Measurements from ENCODE around the gene ADIPOR2. TPM values are rescaled to one million over a fixed set of nuclear protein-coding genes. Genes with fewer than 3 reads are reported as not detected.
A peak's percentile ranks its signal among the peaks of the same experiment; 100 is the strongest.

Gene ADIPOR2
- polyA plus RNA-seq, 2 of the 4 experiments (the other 2 are of a cell fraction): 60.4 to 65.4 TPM

DNA sequence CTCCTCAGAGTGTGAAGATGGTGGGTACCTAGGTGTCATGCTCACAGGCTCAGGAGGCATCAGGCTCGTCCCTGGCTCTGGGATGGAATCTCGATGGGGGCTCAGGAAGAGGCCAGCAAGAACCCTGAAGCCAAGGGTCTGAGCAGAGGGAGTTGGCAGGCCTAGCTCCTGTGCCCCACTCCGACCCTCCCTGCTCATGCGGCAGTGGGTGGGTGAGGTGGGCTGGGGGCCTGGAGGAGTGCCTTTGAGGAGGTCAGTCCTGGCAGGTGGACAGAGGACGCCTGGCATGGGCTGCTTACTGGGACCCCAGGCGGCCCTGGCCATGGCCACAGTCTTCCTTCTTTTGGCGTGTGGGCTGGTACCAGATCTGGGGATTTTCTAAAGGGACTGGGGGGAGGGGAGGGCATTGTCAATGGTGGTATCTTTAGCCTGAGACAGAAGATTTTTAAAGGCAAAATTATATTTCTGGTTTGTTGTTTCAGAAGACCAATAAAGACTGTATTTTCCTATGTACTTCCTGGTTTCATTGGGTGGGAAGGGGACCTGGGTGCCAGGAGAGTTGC, 145.5 kb downstream of the ADIPOR2 start:
- H3K9me3 ChIP-seq: no peaks in the 10 kb centered on the region
- FAIRE-seq: no peak

DNA sequence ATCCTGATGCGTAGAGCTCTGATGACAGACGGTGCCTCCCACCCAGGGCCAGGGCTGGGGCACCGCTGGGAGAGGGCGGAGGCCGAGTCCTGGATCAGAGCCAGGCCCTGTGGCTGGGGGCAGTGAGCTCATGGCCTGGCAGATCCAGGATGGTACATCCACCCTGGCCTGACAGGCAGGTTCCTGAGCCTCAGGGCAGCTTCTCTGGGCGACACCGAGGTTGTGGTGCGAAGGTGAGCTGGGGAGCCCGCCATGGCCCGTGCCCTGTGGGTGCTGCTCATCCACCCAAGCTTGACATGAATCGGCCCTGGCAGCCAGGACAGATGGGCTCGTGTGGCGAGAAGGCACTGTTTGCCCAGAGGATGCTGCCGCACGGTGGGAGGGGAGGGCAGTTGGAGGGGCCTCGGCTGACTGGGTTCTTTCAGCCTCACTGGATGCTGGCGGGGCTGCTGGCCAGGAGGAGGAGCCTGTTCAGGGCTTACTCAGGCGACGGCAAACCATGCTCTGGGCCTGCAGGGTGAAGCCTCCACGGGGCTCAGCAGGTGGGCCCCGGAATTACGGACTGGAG, 146.1 kb downstream of the ADIPOR2 start:
- Histone ChIP-seq H3K27ac (no peak overlapping the region), H3K9me3 (no peaks in the 10 kb centered on the region), H3K4me1 (no peaks in the 10 kb centered on the region), H3K4me2 (no peak overlapping the region), H3K4me3 (no peak overlapping the region)
- TF ChIP-seq MAX (IDR thresholded peaks at IDR 0.05): no peak
- no peak for TF ChIP-seq KDM1A (IDR thresholded peaks at IDR 0.05; ENCODE audit: low read depth)
- no peak for TF ChIP-seq EP300 (IDR thresholded peaks at IDR 0.05)
- no peak for TF ChIP-seq ZSCAN20 (CRISPR knock-in tag; IDR thresholded peaks at IDR 0.05)
- no peak for TF ChIP-seq RCOR1 (IDR thresholded peaks at IDR 0.05; ENCODE audit: low read depth, low read length)
- 69% methylated on average over 18 of the region's 22 CpGs for WGBS (ENCODE audit: missing lambda C conversion rate)
- POLR2A ChIA-PET: no interaction called here
- FAIRE-seq: no peak
- CTCF ChIA-PET: interaction anchor here (1.2 kb wide), 1 partner anchor 103 kb away, joined by 4 read pairs; no protein-coding TSS in a partner anchor
- ATAC-seq: no peak
- no peak for DNase-seq (ENCODE audit: low read depth in 1 of 2, low spot score in 1 of 2)

More for the DNA sequence above, 145.5 kb downstream of the ADIPOR2 start:
- no peak overlapping the region for H3K27ac ChIP-seq
- no peak overlapping the region for H3K4me2 ChIP-seq
- ChIA-PET POLR2A (no interaction called here), CTCF (interaction anchor here (1.2 kb wide), 1 partner anchor 104 kb away, joined by 4 read pairs; no protein-coding TSS in a partner anchor)
- no peak overlapping the region for H3K4me3 ChIP-seq
- WGBS (ENCODE audit: missing lambda C conversion rate): 73% methylated on average over 6 of the region's 7 CpGs
- DNase-seq (ENCODE audit: low read depth in 1 of 2, low spot score in 1 of 2): no peak
- ATAC-seq: no peak
- H3K4me1 ChIP-seq: no peaks in the 10 kb centered on the region
- no peak for TF ChIP-seq ZFP36 (IDR thresholded peaks at IDR 0.05; ENCODE audit: borderline replicate concordance, partially characterized antibody)
- TF ChIP-seq, protein P1, sequence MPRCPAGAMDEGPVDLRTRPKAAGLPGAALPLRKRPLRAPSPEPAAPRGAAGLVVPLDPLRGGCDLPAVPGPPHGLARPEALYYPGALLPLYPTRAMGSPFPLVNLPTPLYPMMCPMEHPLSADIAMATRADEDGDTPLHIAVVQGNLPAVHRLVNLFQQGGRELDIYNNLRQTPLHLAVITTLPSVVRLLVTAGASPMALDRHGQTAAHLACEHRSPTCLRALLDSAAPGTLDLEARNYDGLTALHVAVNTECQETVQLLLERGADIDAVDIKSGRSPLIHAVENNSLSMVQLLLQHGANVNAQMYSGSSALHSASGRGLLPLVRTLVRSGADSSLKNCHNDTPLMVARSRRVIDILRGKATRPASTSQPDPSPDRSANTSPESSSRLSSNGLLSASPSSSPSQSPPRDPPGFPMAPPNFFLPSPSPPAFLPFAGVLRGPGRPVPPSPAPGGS (IDR thresholded peaks at IDR 0.05): no peak
- no peak for TF ChIP-seq RFX5 (IDR thresholded peaks at IDR 0.05)
- no peak for TF ChIP-seq ATOH8 (CRISPR knock-in tag; IDR thresholded peaks at IDR 0.05; ENCODE audit: low read depth)
- TF ChIP-seq RNF2 (IDR thresholded peaks at IDR 0.05; ENCODE audit: borderline replicate concordance, low read depth): no peak
- no peak for TF ChIP-seq TFCP2L1 (CRISPR knock-in tag; IDR thresholded peaks at IDR 0.05)
- no peak for TF ChIP-seq JUNB (IDR thresholded peaks at IDR 0.05)
- no peak for TF ChIP-seq NR3C1 (IDR thresholded peaks at IDR 0.05)

GRCh38 chr12:1837541-1838204, 146.8 kb downstream of the ADIPOR2 start:
- WGBS (ENCODE audit: missing lambda C conversion rate): 55% methylated on average over 12 of the region's 12 CpGs
- ChIA-PET POLR2A (no interaction called here), CTCF (interaction anchor here (1.2 kb wide), 1 partner anchor 102 kb away, joined by 4 read pairs; no protein-coding TSS in a partner anchor)
- FAIRE-seq (no peak), ATAC-seq (peak in 1 of 2 experiments; percentile 69; a peak in 3 of 6 replicates), DNase-seq (ENCODE audit: low read depth in 1 of 2, low spot score in 1 of 2) (peak in 1 of 2 experiments; percentile 28)
- no peak overlapping the region for H3K27ac ChIP-seq
- no peak overlapping the region for H3K4me3 ChIP-seq
- no peaks in the 10 kb centered on the region for H3K9me3 ChIP-seq
- no peak overlapping the region for H3K4me2 ChIP-seq
- no peaks in the 10 kb centered on the region for H3K4me1 ChIP-seq
- TF ChIP-seq RNF2 (IDR thresholded peaks at IDR 0.05; ENCODE audit: borderline replicate concordance, low read depth) (no peak), JUN (IDR thresholded peaks at IDR 0.05) (no peak), HOXB13 (CRISPR knock-in tag; IDR thresholded peaks at IDR 0.05; ENCODE audit: low read depth) (no peak), HOXA7 (CRISPR knock-in tag; IDR thresholded peaks at IDR 0.05) (no peak), NR3C1 (IDR thresholded peaks at IDR 0.05) (no peak), ZC3H11A (IDR thresholded peaks at IDR 0.05) (no peak), FOSL2 (IDR thresholded peaks at IDR 0.05) (no peak), FOSL2 (CRISPR knock-in tag; IDR thresholded peaks at IDR 0.05) (no peak), ATOH8 (CRISPR knock-in tag; IDR thresholded peaks at IDR 0.05; ENCODE audit: low read depth) (no peak), KDM5A (IDR thresholded peaks at IDR 0.05) (no peak), SREBF2 (IDR thresholded peaks at IDR 0.05) (no peak), MAFK (IDR thresholded peaks at IDR 0.05; ENCODE audit: partially characterized antibody) (no peak), RCOR1 (IDR thresholded peaks at IDR 0.05; ENCODE audit: low read depth, low read length) (no peak), CBX2 (IDR thresholded peaks at IDR 0.05; ENCODE audit: borderline replicate concordance, low read depth) (no peak), ELK1 (IDR thresholded peaks at IDR 0.05; ENCODE audit: low read depth, low read length) (no peak), EP300 (IDR thresholded peaks at IDR 0.05) (no peak), POLR2A (IDR thresholded peaks at IDR 0.05; ENCODE audit: low read length) (no peak), MYC (IDR thresholded peaks at IDR 0.05; ENCODE audit: borderline replicate concordance, low read length) (no peak)
- TF ChIP-seq, protein P2, sequence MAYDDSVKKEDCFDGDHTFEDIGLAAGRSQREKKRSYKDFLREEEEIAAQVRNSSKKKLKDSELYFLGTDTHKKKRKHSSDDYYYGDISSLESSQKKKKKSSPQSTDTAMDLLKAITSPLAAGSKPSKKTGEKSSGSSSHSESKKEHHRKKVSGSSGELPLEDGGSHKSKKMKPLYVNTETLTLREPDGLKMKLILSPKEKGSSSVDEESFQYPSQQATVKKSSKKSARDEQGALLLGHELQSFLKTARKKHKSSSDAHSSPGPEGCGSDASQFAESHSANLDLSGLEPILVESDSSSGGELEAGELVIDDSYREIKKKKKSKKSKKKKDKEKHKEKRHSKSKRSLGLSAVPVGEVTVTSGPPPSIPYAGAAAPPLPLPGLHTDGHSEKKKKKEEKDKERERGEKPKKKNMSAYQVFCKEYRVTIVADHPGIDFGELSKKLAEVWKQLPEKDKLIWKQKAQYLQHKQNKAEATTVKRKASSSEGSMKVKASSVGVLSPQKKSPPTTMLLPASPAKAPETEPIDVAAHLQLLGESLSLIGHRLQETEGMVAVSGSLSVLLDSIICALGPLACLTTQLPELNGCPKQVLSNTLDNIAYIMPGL (CRISPR knock-in tag; IDR thresholded peaks at IDR 0.05; ENCODE audit: borderline replicate concordance): no peak
